A673 (cell line): ENCODE results near the gene PHKB. TPM values are rescaled to one million over a fixed set of nuclear protein-coding genes. Genes with fewer than 3 reads are reported as not detected.

Source experiments
- BruUV-seq: library from RNA; stranded (reverse); fragments of 400-500 nt; replicated peaks from 2 replicates; lab custom pipeline; 2021; lab: Mats Ljungman, UMichigan
- CTCF ChIA-PET: fragments of 300-600 bp; sonication (Branson Sonifier 250); formaldehyde crosslinking; loops from one replicate; lab custom pipeline; 2022; ENCODE audit warnings: antibody characterized with exemption; lab: Charles Lee
- POLR2A ChIA-PET: fragments of 300-600 bp; sonication (Branson Sonifier 250); formaldehyde crosslinking; loops from one replicate; lab custom pipeline; 2022; ENCODE audit warnings: antibody characterized with exemption; ENCODE audit not compliant: low non-redundant PET; lab: Charles Lee
- DNase-seq: peaks from one replicate; pipeline ENCODE4 v3.0.0-alpha.2; 2015; ENCODE audit warnings: low spot score
- H3K27ac ChIP-seq: fragments of 200-600 bp; sonication (generic); 2 replicates; pipeline ENCODE4 v1.5.1; 2016; ENCODE audit warnings: mixed run types, low read depth, mild to moderate bottlenecking, mixed read lengths, antibody characterized with exemption, low read length; ENCODE audit not compliant: poor library complexity, severe bottlenecking
- H3K27me3 ChIP-seq: fragments of 200-600 bp; sonication (generic); replicated peaks from 2 replicates; pipeline ENCODE4 v1.6.1; 2017; ENCODE audit warnings: mixed run types, low read depth, mild to moderate bottlenecking, mixed read lengths, antibody characterized with exemption, low read length; ENCODE audit not compliant: insufficient read depth, poor library complexity
- H3K36me3 ChIP-seq: fragments of 200-600 bp; sonication (generic); 2 replicates; pipeline ENCODE4 v1.6.1; 2016; ENCODE audit warnings: mixed run types, mild to moderate bottlenecking, mixed read lengths, antibody characterized with exemption, low read length; ENCODE audit not compliant: insufficient read depth, poor library complexity, severe bottlenecking
- H3K4me1 ChIP-seq: fragments of 200-600 bp; sonication (generic); 2 replicates; pipeline ENCODE4 v1.6.1; 2017; ENCODE audit warnings: mixed run types, mild to moderate bottlenecking, mixed read lengths, antibody characterized with exemption, low read length; ENCODE audit not compliant: insufficient read depth, poor library complexity, severe bottlenecking
- H3K4me3 ChIP-seq: fragments of 200-600 bp; sonication (generic); 2 replicates; pipeline ENCODE4 v1.5.1; 2016; ENCODE audit warnings: low read depth, mixed run types, mild to moderate bottlenecking, mixed read lengths, low read length; ENCODE audit not compliant: poor library complexity, severe bottlenecking
- H3K9me3 ChIP-seq: fragments of 200-600 bp; sonication (generic); 2 replicates; pipeline ENCODE4 v1.6.1; 2016; ENCODE audit warnings: mixed run types, low read depth, mild to moderate bottlenecking, mixed read lengths, antibody characterized with exemption, low read length; ENCODE audit not compliant: poor library complexity, severe bottlenecking
- CTCF ChIP-seq: fragments of 300-800, 200-600 bp; sonication (generic); conservative IDR thresholded peaks from 2 replicates; pipeline ENCODE4 v1.5.1; 2017; ENCODE audit warnings: low read depth, mild to moderate bottlenecking, antibody characterized with exemption, low read length, moderate library complexity, mixed read lengths
- EZH2 ChIP-seq: fragments of 200-600 bp; sonication (generic); IDR thresholded peaks from 2 replicates; pipeline ENCODE4 v1.6.1; 2017; ENCODE audit warnings: borderline replicate concordance, low read depth, mild to moderate bottlenecking, mixed read lengths, antibody characterized with exemption, low read length; ENCODE audit not compliant: poor library complexity, severe bottlenecking
- intact Hi-C: fragments of 100-400 bp; cut with micrococcal nuclease; formaldehyde crosslinking; loops from one replicate; pipeline ENCODE4 v1.10.0; 2022; ENCODE audit not compliant: unreplicated experiment
- total RNA-seq: library from RNA; stranded (reverse); gene quantifications from 2 replicates; pipeline ENCODE4 v1.2.3, GENCODE V29; 2021

Gene PHKB
- total RNA-seq, 1 experiment from 2014 or later = 50.6 TPM

GRCh38 chr16:47699106-47699505 is 238.0 kb downstream of the PHKB start:
- Histone ChIP-seq H3K36me3 (no peaks in the 10 kb centered on the region), H3K27ac (no peak overlapping the region), H3K27me3 (no peaks in the 10 kb centered on the region), H3K9me3 (no peaks in the 10 kb centered on the region), H3K4me3 (no peak overlapping the region), H3K4me1 (no peaks in the 10 kb centered on the region)
- CTCF ChIA-PET = no interaction called here
- POLR2A ChIA-PET = no interaction called here
- intact Hi-C loops = no loop called here
- TF ChIP-seq CTCF = no peak
- TF ChIP-seq EZH2 = no peak
- no peak for DNase-seq
- no TSS peak for BruUV-seq

GRCh38 chr16:47700857-47701587 is 239.9 kb downstream of the PHKB start:
- intact Hi-C loops = no loop called here

GRCh38 chr16:47705266-47705665 is 244.1 kb downstream of the PHKB start:
- no TSS peak for BruUV-seq
- H3K27me3 ChIP-seq = no peaks in the 10 kb centered on the region
- no peaks in the 10 kb centered on the region for H3K36me3 ChIP-seq
- no peak overlapping the region for H3K4me3 ChIP-seq
- ChIA-PET CTCF (no interaction called here), POLR2A (no interaction called here)
- no peaks in the 10 kb centered on the region for H3K9me3 ChIP-seq
- no peaks in the 10 kb centered on the region for H3K4me1 ChIP-seq
- intact Hi-C loops = no loop called here
- H3K27ac ChIP-seq = no peak overlapping the region
- no peak for DNase-seq
- TF ChIP-seq CTCF (no peak), EZH2 (no peak)

More at GRCh38 chr16:47700857-47701587, 239.9 kb downstream of the PHKB start:
- Histone ChIP-seq H3K4me1 (no peaks in the 10 kb centered on the region), H3K27me3 (no peaks in the 10 kb centered on the region), H3K36me3 (no peaks in the 10 kb centered on the region), H3K27ac (no peak overlapping the region), H3K9me3 (no peaks in the 10 kb centered on the region), H3K4me3 (no peak overlapping the region)
- no TSS peak for BruUV-seq
- ChIA-PET CTCF (no interaction called here), POLR2A (no interaction called here)
- no peak for DNase-seq
- TF ChIP-seq CTCF (no peak), EZH2 (no peak)
